Esophagus squamous epithelium (tissue), 4 donors: ENCODE results near the gene ST3GAL5.

Experiments
- CTCF ChIP-seq, 6 experiments: fragments of 450-650 bp in 4 of 6; fragments of 200-600 bp in 2 of 6; sonication (generic) in 2 of 6; IDR thresholded peaks; one replicate each; pipeline ENCODE4 v1.5.1; 2016 to 2019; ENCODE audit warnings: antibody characterized with exemption in 6 of 6, mild to moderate bottlenecking in 4 of 6, moderate library complexity in 4 of 6
- POLR2A ChIP-seq, 4 donors: fragments of 450-650 bp; IDR thresholded peaks; one replicate each; pipeline ENCODE4 v1.6.1; 2017; ENCODE audit warnings: antibody characterized with exemption in 4 of 4, mild to moderate bottlenecking in 4 of 4, moderate library complexity in 3 of 4

GRCh38 chr2:85937069-85937439, 48.3 kb upstream of the ST3GAL5 start:
- TF ChIP-seq POLR2A (IDR thresholded peaks at IDR 0.05) (no peak), CTCF (IDR thresholded peaks at IDR 0.05) (no peak)
